Stimulated activated CD8-positive, alpha-beta memory T cell treated with anti-CD3 and anti-CD28 coated beads, Interleukin-12 subunit alpha, Interleukin-12 subunit beta, amount 100 ng/mL, for 24 hours (primary cell): ENCODE results near the gene LCAT.

Experiments used
- DNase-seq: peaks from one replicate; pipeline ENCODE4 v3.0.0-alpha.2; 2020; ENCODE audit errors: extremely low read depth

The LCAT gene

DNA sequence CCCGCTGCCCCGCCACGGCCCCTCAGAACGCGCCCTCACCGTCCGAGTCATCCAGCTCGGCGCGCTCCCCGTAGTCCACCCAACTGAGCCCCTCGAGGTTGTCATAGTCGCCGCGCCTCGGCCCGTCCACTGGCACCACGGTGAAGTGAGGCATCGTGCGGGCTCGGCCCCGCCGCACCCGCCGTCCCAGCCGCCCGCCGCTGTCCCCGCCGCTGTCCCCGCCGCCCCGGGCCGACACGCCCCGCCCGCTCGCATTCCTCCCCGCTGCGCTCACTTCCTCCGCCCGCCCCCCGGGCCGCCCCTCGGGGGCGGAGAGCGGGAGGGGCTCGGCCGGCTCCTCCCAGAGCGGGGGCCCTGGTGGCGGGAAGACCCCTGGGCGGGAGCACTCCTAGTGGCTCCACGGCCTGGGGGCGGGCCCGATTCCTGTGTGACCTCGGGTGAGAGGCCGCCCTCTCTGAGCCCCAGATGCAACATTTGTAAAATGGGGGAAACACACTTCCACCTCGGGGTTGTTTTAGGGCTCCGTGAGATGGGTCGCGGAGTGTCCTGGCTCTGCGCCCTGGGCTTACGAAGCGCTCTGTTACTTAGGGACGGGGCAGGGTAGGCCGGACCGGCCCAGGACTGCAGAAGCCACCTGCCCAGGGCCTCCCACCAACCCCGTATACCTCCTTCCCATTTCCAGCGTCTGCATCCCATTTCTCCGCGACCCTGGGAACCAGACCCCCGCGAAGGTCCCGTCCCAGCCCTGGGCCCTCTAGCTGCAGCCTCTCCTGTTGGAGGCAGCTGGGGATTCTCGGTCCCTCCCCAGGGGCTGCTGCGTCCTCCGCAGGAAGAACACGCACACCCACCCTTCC is 24.7 kb upstream of the LCAT start, which contains the start of gene SLC12A4:
Gene SLC12A4, minus strand, starts transcription at position 238 of the 854 bp plus-strand sequence. Its CDS starts 84 bp downstream, at position 154.
- DNase-seq = peak; percentile 74

DNA sequence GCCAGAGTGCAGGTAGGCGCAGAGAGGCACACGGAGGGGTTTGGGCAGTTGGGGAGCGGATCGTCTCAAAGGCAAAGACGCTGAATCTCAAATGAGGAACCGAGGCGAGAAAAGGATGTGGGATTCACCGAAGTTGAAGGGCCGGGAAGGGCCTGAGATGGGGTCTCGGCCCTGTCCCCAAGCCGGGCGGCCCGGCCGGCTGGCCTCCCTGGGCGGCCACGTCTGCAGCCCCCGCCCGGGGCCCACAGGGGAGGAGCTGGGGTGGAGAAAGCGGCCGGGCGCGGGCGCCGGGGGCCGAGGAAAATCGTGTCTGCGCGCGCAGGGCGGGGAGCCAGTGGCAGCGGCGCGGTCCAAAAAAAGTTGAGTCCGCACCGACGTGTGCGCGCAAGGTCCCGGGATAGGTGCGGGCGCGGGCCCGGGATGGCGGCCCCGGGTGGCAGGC is 24.1 kb upstream of the LCAT start:
- DNase-seq = no peak

DNA sequence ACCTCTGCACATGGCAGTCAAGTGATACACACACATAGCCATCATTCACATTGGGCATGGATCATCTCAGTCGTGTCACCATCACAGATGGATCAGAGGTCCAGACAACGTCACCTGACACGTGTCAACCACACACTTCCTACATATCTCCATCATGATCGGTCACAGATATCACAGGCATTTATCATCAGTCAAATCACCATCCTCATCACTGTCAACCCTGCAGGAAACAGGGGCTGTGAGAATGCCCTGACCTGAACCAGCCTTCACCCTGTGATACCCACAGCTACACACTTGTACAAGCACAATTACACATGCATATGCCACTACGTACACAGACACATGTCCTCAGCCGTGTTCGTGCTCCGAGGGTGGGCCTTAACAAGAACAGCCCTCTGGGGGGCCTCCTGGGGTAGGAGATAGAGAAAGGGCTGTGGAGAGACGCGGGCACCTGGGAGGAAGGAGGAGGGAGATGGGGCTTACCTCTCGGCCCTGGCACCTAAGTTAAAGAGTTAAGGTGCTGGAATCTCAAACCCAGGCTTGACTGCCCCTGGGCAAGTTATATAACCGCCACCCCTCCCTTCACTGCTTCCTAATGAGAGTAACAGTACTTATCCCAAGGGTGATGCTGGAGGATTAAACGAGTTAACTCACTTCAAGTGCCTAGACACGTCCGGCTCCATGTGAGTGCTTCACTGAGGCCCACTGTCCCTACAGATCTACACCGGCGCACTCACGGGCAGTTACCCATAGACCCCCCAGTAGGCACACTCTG is 23.4 kb upstream of the LCAT start:
- DNase-seq = no peak

DNA sequence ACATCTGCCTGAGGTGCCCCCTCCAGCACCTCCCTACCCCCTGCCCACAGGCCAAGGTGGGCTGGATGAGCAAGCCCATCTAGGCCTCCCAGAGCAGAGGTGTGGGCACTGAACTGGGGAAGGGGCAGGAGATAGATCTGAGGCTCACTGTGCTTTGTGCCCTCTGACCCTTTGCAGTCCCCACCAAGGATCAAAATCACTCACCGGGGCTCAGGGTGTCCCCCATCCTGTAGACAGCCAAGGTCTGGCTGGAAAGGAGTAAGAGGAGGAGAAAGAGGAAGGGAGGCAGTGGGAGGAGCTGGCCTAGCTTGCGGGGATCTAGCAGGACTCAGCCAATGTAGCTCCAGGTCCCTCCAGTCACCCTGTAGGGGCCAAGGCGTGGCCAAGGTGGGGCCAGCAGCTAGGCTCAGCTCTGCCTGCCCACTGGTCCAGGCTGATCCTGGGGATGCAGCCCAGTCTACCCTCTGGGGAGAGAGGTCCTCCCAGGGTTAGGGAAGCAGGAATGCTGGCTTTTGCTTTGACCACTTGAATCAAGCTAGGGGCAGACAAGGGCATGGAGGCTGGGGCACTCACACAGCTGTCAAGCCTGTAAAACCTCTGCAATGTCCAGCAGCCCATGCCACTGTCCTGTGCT is 22.7 kb upstream of the LCAT start:
- DNase-seq = no peak

DNA sequence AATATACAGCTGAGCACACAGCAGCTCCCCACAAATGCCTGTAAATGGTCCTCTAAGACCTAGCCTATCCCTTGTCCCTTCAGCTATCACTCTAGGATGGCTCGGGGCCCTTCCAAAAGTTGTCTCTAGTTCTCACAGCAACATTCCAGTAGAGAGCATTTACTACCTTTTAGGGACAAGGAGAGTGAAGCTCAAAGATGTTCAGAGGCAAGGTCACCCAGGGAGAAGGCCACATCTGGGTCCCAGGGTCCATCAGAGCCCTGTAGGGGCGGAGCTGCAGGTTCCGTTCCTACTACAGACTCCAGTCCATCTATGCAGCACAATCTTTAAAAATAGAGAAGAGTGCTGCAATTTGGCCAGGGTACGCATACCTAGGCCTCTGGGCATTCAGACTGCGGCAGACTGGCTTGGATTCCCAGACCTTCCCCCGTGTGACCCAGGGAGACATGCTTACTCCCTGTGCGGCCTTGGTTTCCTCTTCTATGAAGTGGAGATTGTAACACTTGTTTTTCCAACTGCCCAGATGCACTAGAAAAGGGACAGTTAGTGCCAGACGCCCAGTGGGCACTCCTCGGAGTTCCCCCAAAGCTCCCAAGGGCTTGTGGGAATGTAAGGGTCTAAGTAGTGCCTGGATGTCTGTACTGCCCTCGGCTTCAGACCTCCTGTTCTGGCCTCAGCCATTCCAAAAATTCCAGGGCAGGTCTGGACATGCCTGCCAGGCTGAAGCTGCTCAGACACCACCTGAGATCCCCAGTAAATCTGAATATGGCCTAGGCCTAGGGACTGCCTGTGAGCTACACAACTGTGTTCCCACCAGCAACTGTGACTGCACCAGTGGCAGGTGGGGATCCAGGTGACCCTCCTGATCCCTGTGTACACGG is 22.0 kb upstream of the LCAT start:
- no peak for DNase-seq

DNA sequence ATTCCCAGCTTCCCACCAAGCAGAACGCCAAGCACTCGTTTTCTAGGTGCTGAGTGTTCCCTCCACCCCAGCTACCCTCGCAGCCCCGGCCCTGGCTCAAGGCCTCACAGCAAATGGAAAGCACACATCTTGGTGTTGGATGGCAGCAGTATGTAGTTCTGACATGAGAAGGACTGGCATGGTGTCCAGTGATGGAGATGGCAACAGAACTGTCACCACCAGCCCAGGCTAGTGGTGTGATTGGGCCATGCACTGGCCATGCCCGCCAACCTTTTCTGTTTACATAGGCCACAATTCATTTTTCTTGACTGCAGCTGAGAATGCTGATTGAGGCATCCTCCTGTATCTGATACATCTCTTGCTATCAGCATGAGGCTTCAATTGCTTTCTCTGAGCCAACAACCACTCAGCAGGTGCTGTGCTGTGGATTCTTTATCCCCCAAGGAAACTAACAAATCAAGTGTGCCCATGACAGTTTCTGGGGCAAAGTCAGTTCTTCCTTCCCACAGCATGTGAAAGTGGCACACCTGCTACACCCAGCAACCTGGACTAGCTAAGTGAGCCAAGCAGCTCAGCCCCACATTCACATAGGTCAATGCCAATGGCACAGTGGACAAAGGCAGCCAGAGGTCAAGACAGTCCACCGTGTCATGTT is 20.7 kb upstream of the LCAT start:
- no peak for DNase-seq

DNA sequence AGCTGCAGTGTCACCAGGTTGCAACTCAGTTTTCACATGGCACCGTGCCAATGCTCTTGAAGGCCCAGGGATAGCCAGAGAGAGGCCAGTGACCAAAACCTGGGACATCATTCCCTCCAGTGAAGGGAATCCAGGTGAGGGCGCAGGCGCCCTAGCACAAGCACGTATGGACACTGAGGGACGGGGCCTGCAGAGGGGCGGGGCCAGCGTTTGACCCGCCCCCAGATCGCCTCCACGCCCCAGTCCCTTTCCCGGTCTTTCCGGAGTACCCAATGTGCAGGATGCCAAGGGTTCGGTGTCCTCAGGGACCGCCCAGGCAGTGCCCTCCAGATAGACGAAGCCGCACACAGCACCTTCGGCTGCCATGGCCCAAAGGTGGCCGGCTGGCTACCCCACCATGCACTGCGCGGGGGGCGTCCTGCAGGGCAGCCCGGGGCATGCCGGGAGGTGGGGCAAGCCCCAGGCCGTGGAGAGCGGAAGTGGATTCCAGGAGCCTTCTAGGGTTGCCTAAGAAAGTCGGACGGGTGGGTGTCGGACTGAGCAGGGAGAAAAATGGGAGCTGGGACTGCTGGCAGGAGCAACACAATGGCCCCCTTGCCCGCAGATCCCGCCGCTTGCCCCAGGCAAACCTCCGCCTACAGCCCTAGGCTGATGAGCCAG is 19.9 kb upstream of the LCAT start:
- no peak for DNase-seq

DNA sequence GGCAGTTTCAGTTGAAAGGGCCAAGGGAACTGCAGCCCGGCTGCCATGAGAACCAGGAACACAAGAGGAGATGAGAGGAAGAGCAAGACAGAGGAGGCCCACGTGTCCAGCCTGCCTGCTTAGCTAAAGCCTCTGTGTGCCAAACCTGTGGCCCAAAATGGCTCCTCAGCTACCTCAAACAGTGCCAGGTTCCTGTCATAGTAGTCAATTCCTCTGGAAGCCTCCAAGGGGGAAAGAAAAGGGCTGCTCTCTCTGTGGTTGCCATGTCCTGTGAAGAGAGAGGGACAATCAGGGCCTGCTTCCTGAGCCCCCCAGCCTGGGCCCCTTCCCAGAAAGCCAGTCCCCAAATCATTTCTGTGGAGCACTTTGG is 19.4 kb upstream of the LCAT start:
- no peak for DNase-seq

GRCh38 chr16:67962135-67962534 is 18.2 kb upstream of the LCAT start:
- DNase-seq = no peak

GRCh38 chr16:67961551-67961957 is 17.6 kb upstream of the LCAT start:
- DNase-seq = no peak

GRCh38 chr16:67959536-67960329 is 15.8 kb upstream of the LCAT start:
- no peak for DNase-seq

DNA sequence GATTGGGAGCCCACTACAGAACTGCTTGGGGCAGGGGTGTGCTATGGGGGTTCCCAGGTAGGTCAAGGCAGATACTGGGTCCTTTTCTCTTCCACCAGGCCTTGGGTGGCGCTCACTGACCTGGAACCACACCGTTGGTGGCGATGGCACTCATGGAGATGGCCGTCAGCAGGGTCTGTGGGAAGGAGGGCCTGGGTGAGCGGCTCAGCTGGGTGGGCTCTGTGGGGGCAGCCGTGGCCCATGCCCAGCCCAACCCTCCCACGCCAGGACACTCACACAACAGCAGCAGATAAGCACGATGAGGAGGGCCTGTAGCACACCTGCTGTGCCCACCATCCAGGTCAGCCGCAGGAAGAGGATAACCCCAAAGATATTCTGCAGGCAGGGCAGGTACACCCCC is 13.7 kb upstream of the LCAT start:
- DNase-seq = no peak

GRCh38 chr16:67954421-67955196 is 10.7 kb upstream of the LCAT start:
- no peak for DNase-seq

DNA sequence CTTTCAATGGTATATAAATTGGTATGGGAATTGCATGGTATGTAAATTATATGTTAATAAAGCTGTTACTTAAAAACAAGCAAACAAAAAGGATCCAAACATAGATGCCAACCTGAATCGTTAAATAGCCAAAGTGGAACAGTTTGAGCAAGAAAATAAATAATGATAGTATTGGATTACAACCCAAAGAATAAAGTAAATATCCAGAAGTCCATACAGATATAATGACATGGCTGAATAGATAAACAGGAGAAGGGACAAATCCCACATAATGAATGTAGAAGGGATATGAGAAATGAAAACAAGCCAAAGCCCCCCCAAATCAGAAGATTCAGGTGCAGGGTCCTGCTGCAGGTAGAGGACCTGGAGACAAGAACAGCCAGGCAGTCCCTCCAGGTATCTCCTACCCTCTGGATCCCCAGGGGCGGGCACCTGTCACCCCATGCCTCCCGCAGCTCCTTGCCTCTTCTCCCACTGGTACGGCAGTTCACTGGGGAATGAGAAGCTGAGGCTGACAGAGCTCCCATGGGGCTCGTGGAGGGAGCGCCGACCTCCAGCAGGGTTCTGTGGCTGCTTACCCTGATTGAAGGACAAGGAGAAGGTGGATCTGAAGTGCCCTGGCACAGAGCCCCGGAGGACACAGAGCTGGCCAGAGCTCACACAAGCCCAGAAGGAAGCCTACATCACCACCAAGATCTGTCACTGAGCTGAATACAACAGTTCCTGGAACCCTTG is 9.9 kb upstream of the LCAT start:
- DNase-seq = no peak

DNA sequence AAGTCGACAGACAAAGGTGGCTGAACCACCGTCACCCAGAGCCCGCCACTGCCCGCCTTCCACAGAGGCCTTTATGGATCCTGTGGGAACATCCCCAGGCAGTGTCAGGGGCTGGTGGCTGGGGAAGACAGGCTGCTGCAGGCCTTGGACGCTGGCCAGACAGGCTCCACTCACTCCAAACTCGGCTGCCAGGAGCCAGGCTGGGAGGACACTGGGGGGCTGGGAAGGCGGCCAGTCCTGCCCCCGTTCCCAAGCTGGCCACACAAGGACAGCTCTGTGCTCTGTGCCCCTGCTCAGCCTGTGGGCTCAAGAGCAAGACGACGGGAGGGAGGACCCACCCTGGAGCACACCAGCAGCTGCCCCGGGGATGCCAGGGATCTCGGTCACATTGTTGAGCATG is 7.6 kb upstream of the LCAT start:
- DNase-seq = no peak

DNA sequence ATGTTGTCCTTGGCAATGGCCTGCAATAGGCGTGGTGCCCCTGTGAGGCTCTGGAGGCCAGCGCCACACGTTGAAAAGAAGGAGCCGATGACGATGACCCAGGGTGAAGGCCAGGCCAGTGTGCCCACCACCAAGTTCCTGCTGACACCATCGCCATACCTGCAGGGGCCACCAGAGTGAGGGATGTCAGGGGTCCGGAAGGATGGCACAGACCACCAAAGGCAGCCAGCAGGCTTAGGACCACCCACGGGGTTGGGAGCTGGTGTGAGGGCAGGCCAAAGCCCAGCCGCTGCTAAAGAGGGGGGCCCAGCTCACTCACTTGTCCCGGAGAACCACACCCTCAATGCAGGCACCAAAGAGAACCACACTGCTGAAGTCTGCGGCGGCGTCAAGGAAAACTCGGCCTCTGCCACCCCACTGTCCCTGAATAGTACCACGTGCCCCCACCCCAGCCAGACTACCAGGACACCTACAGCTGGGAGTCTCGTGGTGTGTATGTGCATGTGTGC is 6.5 kb upstream of the LCAT start:
- DNase-seq = no peak

DNA sequence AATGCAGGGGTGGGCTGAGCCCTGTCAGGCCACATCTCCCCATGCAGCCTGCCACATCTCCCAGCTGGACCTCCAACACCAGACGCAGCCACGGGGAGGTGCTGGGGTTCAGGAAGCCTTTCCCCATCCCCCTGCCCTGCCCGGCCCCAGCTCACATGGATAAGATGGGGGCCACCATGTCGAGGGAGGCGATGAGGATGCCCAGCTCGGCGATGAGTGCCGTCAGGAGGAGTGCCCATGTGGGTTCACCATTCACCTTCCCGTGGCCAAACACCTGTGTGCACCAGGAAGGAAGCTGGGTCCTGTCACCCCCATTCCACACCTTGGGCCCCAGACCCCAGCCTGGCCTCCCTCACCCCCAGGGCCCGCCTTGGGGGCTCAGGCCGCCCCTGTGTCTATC is 5.7 kb upstream of the LCAT start:
- no peak for DNase-seq

DNA sequence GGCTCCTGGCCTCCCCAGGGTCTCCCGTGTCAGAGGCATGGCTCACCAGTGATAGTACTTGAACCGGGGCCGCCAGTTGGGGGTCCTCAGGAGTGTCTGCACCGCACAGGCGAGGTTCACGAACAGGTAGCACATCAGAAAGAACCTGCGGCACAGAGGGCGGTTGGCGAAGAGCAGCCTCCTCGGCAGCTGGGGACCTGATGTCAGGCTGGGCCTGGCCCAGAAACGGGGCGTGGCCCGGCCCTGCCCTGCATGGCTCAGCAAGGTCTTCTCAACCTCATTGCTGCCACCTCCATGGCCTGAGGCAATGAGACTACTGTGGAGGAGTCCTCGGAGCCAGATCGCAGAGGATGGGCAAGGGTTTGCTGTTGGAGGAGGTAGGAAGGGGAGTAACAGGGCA is 4.1 kb upstream of the LCAT start:
- DNase-seq = no peak
